Measurements from ENCODE around the gene SELPLG.

SELPLG gene

GRCh38 chr12:108676707-108677106 is 43.0 kb upstream of the SELPLG start:
- Histone ChIP-seq H3K9me3 (ENCODE audit: severe bottlenecking) (no peaks in the 10 kb centered on the region), H3K4me3 (ENCODE audit: low read depth, low read length) (no peak overlapping the region), H3K27me3 (ENCODE audit: insufficient read depth, low read depth, severe bottlenecking) (no peaks in the 10 kb centered on the region), H3K36me3 (peaks cover 37% of the 10 kb centered on the region), H3K27ac (no peak overlapping the region)
- TF ChIP-seq CTCF (IDR thresholded peaks at IDR 0.05; ENCODE audit: low read depth, low read length), result no peak
- DNase-seq, result no peak

DNA sequence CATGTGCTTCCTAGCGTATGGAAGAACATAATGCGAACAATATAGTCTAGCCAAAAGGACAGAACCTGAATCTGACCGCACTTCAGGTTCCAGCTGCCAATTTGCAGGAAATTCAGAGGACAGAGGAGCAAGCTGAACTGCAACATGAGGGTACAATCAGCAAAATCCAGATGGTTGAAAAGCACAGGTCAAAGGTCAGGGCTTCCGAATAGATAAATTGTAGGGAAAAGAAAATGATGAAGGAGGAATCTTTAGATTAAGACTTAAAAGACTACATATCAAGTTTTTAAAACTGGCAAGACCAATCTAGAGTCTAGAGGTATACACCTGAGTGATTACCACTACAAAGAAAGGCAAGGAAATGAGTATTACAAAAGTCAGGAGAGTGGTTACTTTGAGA is 42.1 kb upstream of the SELPLG start:
- peaks cover 37% of the 10 kb centered on the region for H3K36me3 ChIP-seq

GRCh38 chr12:108672054-108672453 is 38.4 kb upstream of the SELPLG start:
- H3K4me3 ChIP-seq (ENCODE audit: low read depth, low read length), result no peak overlapping the region
- no peak overlapping the region for H3K27ac ChIP-seq
- no peaks in the 10 kb centered on the region for H3K9me3 ChIP-seq (ENCODE audit: severe bottlenecking)
- DNase-seq, result no peak
- peaks cover 23% of the 10 kb centered on the region for H3K36me3 ChIP-seq
- TF ChIP-seq CTCF (IDR thresholded peaks at IDR 0.05; ENCODE audit: low read depth, low read length), result no peak
- no peaks in the 10 kb centered on the region for H3K27me3 ChIP-seq (ENCODE audit: insufficient read depth, low read depth, severe bottlenecking)

More for the DNA sequence above, 42.1 kb upstream of the SELPLG start:
- Histone ChIP-seq H3K27me3 (ENCODE audit: insufficient read depth, low read depth, severe bottlenecking) (no peaks in the 10 kb centered on the region), H3K4me3 (ENCODE audit: low read depth, low read length) (no peak overlapping the region), H3K9me3 (ENCODE audit: severe bottlenecking) (no peaks in the 10 kb centered on the region), H3K27ac (no peak overlapping the region)
- TF ChIP-seq CTCF (IDR thresholded peaks at IDR 0.05; ENCODE audit: low read depth, low read length), result no peak
- DNase-seq, result no peak

- DNase-seq, result no peak
- Histone ChIP-seq H3K27ac (no peak overlapping the region), H3K4me3 (ENCODE audit: low read depth, low read length) (no peak overlapping the region), H3K9me3 (ENCODE audit: severe bottlenecking) (no peaks in the 10 kb centered on the region), H3K27me3 (ENCODE audit: insufficient read depth, low read depth, severe bottlenecking) (no peaks in the 10 kb centered on the region), H3K36me3 (peaks cover 15% of the 10 kb centered on the region)
- no peak for TF ChIP-seq CTCF (IDR thresholded peaks at IDR 0.05; ENCODE audit: low read depth, low read length)
Measured at GRCh38 chr12:108671110-108671509, 37.4 kb upstream of the SELPLG start.

- no peaks in the 10 kb centered on the region for H3K27me3 ChIP-seq (ENCODE audit: insufficient read depth, low read depth, severe bottlenecking)
- peaks cover 12% of the 10 kb centered on the region for H3K36me3 ChIP-seq
- DNase-seq, result no peak
- H3K4me3 ChIP-seq (ENCODE audit: low read depth, low read length), result no peak overlapping the region
- no peak for TF ChIP-seq CTCF (IDR thresholded peaks at IDR 0.05; ENCODE audit: low read depth, low read length)
- H3K27ac ChIP-seq, result no peak overlapping the region
- H3K9me3 ChIP-seq (ENCODE audit: severe bottlenecking), result no peaks in the 10 kb centered on the region
Measured at GRCh38 chr12:108670066-108670631, 36.5 kb upstream of the SELPLG start.

- Histone ChIP-seq H3K4me3 (ENCODE audit: low read depth, low read length) (no peak overlapping the region), H3K27me3 (ENCODE audit: insufficient read depth, low read depth, severe bottlenecking) (no peaks in the 10 kb centered on the region), H3K27ac (no peak overlapping the region), H3K9me3 (ENCODE audit: severe bottlenecking) (no peaks in the 10 kb centered on the region), H3K36me3 (peaks cover 5% of the 10 kb centered on the region; the same call in 1 of the 2 replicates)
- TF ChIP-seq CTCF (IDR thresholded peaks at IDR 0.05; ENCODE audit: low read depth, low read length), result no peak
- no peak for DNase-seq
Measured at GRCh38 chr12:108668542-108668941, 34.8 kb upstream of the SELPLG start.
